OCI-LY3 (cell line): Measurements from ENCODE around the gene ZNF579.

Source experiments
- H2AFZ ChIP-seq: fragments of 200-600, 300-600 bp; shearing (Covaris generic); 2 replicates; pipeline ENCODE4 v1.6.0; 2014; ENCODE audit warnings: antibody characterized with exemption, low read depth, low read length
- H3K27ac ChIP-seq: fragments of 200-600, 300-600 bp; sonication (generic); 2 replicates; pipeline ENCODE4 v1.5.1; 2014; ENCODE audit warnings: mild to moderate bottlenecking, low read length, moderate library complexity, mixed read lengths
- H3K27me3 ChIP-seq: fragments of 200-600, 300-600 bp; sonication (generic); 2 replicates; pipeline ENCODE4 v1.6.1; 2014; ENCODE audit warnings: low read depth, low read length, mixed read lengths
- H3K36me3 ChIP-seq: fragments of 200-600, 300-600 bp; sonication (generic); replicated peaks from 2 replicates; pipeline ENCODE3; 2014; ENCODE audit warnings: low read depth, low read length, mixed read lengths
- H3K4me1 ChIP-seq: fragments of 300-600, 200-600 bp; sonication (generic); 2 replicates; pipeline ENCODE4 v1.6.1; 2014; ENCODE audit warnings: low read length, mixed read lengths
- H3K4me2 ChIP-seq: fragments of 200-600, 300-600 bp; sonication (generic); 2 replicates; pipeline ENCODE4 v1.6.1; 2014; ENCODE audit warnings: low read length, mixed read lengths
- H3K4me3 ChIP-seq: fragments of 300-600, 200-600 bp; sonication (generic); 2 replicates; pipeline ENCODE4 v1.5.1; 2014; ENCODE audit warnings: antibody characterized with exemption, mild to moderate bottlenecking, low read length, moderate library complexity
- H3K79me2 ChIP-seq: fragments of 300-600, 200-600 bp; shearing (Covaris generic); 2 replicates; pipeline ENCODE4 v1.6.1; 2014; ENCODE audit warnings: mild to moderate bottlenecking, low read length, mixed read lengths
- H3K9ac ChIP-seq: fragments of 300-600, 200-600 bp; shearing (Covaris generic); 2 replicates; pipeline ENCODE4 v1.6.0; 2014; ENCODE audit warnings: mild to moderate bottlenecking, low read length, moderate library complexity
- H3K9me3 ChIP-seq: fragments of 200-600, 300-600 bp; shearing (Covaris generic); 2 replicates; pipeline ENCODE4 v1.6.1; 2014; ENCODE audit warnings: low read length, mixed read lengths; ENCODE audit not compliant: insufficient read depth
- H4K20me1 ChIP-seq: fragments of 200-600, 300-600 bp; sonication (generic); 2 replicates; pipeline ENCODE4 v1.6.1; 2016; ENCODE audit warnings: low read length, mixed read lengths; ENCODE audit not compliant: insufficient read depth
- EZH2phosphoT487 ChIP-seq: fragments of 200-600 bp; shearing (Covaris generic); IDR thresholded peaks from 2 replicates; pipeline ENCODE4 v1.6.1; 2018; ENCODE audit warnings: antibody characterized with exemption, mixed run types, low read depth
- TF ChIP-seq, protein P1 (sequence below): fragments of 200-600, 300-600 bp; sonication (generic); IDR thresholded peaks from 2 replicates; pipeline ENCODE4 v1.5.1; 2014; ENCODE audit warnings: antibody characterized with exemption, low read length, low read depth

ZNF579 gene

GRCh38 chr19:55597501-55597921 is 16.9 kb upstream of the ZNF579 start:
- H3K27ac ChIP-seq: no peak overlapping the region
- H3K9ac ChIP-seq: no peak overlapping the region
- no peaks in the 10 kb centered on the region for H4K20me1 ChIP-seq
- H3K27me3 ChIP-seq: no peaks in the 10 kb centered on the region
- no peak overlapping the region for H2AFZ ChIP-seq
- no peak overlapping the region for H3K4me3 ChIP-seq
- no peaks in the 10 kb centered on the region for H3K9me3 ChIP-seq
- H3K79me2 ChIP-seq: peaks cover 12% of the 10 kb centered on the region
- H3K4me1 ChIP-seq: peaks cover 15% of the 10 kb centered on the region
- no peak for TF ChIP-seq EZH2phosphoT487
- TF ChIP-seq, protein P1, sequence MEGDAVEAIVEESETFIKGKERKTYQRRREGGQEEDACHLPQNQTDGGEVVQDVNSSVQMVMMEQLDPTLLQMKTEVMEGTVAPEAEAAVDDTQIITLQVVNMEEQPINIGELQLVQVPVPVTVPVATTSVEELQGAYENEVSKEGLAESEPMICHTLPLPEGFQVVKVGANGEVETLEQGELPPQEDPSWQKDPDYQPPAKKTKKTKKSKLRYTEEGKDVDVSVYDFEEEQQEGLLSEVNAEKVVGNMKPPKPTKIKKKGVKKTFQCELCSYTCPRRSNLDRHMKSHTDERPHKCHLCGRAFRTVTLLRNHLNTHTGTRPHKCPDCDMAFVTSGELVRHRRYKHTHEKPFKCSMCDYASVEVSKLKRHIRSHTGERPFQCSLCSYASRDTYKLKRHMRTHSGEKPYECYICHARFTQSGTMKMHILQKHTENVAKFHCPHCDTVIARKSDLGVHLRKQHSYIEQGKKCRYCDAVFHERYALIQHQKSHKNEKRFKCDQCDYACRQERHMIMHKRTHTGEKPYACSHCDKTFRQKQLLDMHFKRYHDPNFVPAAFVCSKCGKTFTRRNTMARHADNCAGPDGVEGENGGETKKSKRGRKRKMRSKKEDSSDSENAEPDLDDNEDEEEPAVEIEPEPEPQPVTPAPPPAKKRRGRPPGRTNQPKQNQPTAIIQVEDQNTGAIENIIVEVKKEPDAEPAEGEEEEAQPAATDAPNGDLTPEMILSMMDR: no peak
- H3K4me2 ChIP-seq: no peak overlapping the region
- peaks cover 20% of the 10 kb centered on the region for H3K36me3 ChIP-seq

DNA sequence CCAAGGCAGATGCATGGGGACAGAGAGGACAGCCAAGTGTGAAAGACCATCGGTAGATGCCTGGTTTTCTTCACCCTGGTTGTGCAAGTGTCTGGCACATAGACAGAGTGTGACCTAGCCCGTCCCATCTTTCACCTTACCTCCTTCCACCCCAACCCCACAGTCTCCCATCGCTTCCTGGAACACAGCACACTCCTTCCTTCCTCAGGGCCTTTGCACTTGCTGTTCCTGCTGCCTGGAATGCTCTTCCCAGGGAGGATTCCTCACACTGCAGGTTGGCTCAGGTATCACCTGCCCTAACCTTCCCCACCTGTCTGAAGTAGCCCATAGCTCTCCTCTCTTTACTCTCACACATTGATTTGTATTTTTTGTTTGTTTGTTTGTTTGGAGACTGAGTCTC is 15.7 kb upstream of the ZNF579 start:
- H3K27ac ChIP-seq: no peak overlapping the region
- no peak overlapping the region for H3K4me2 ChIP-seq
- peaks cover 14% of the 10 kb centered on the region for H3K4me1 ChIP-seq
- H2AFZ ChIP-seq: no peak overlapping the region
- peaks cover 12% of the 10 kb centered on the region for H3K79me2 ChIP-seq
- no peak overlapping the region for H3K4me3 ChIP-seq
- no peaks in the 10 kb centered on the region for H3K27me3 ChIP-seq
- peaks cover 30% of the 10 kb centered on the region for H3K36me3 ChIP-seq
- no peaks in the 10 kb centered on the region for H4K20me1 ChIP-seq
- TF ChIP-seq, protein P1: no peak
- TF ChIP-seq EZH2phosphoT487: no peak
- no peaks in the 10 kb centered on the region for H3K9me3 ChIP-seq
- no peak overlapping the region for H3K9ac ChIP-seq

- Histone ChIP-seq H3K27ac (no peak overlapping the region), H3K36me3 (peaks cover 30% of the 10 kb centered on the region), H3K9ac (no peak overlapping the region), H4K20me1 (no peaks in the 10 kb centered on the region), H3K79me2 (peaks cover 6% of the 10 kb centered on the region; the same call in 1 of the 2 replicates), H3K4me1 (peaks cover 7% of the 10 kb centered on the region), H3K4me2 (no peak overlapping the region), H3K27me3 (no peaks in the 10 kb centered on the region), H3K4me3 (no peak overlapping the region), H2AFZ (no peak overlapping the region), H3K9me3 (no peaks in the 10 kb centered on the region)
- TF ChIP-seq, protein P1: no peak
- TF ChIP-seq EZH2phosphoT487: no peak
Observed at GRCh38 chr19:55594996-55595545, 14.4 kb upstream of the ZNF579 start.

- H3K4me3 ChIP-seq: no peak overlapping the region
Observed at GRCh38 chr19:55593096-55593772, 12.6 kb upstream of the ZNF579 start.

More at GRCh38 chr19:55593096-55593772, 12.6 kb upstream of the ZNF579 start:
- no peak overlapping the region for H3K9ac ChIP-seq
- H3K4me2 ChIP-seq: no peak overlapping the region
- H4K20me1 ChIP-seq: no peaks in the 10 kb centered on the region
- TF ChIP-seq, protein P1: no peak
- TF ChIP-seq EZH2phosphoT487: no peak
- peaks cover 2% of the 10 kb centered on the region; the same call in 1 of the 2 replicates for H3K79me2 ChIP-seq
- H2AFZ ChIP-seq: no peak overlapping the region
- no peaks in the 10 kb centered on the region for H3K27me3 ChIP-seq
- peaks cover 30% of the 10 kb centered on the region for H3K36me3 ChIP-seq
- peaks cover under 1% of the 10 kb centered on the region for H3K4me1 ChIP-seq
- no peak overlapping the region for H3K27ac ChIP-seq
- no peaks in the 10 kb centered on the region for H3K9me3 ChIP-seq
